LNCAP (cell line): ENCODE measurements around the gene SLC6A5.

Experiments used
- CTCF ChIP-seq: fragments of 450-650 bp; IDR thresholded peaks from 2 replicates; pipeline ENCODE4 v1.5.1; 2017; ENCODE audit warnings: mild to moderate bottlenecking

SLC6A5 gene

GRCh38 chr11:20599221-20600019 is at the start of gene SLC6A5:
SLC6A5 (plus strand) TSS chr11:20599608; CDS start chr11:20599673, 65 bp downstream.
- TF ChIP-seq CTCF = no peak

GRCh38 chr11:20551096-20551495 is 48.3 kb upstream of the SLC6A5 start:
- TF ChIP-seq CTCF = no peak

- TF ChIP-seq CTCF = no peak
Observed at GRCh38 chr11:20555783-20556182, 43.6 kb upstream of the SLC6A5 start.

GRCh38 chr11:20558741-20559140 is 40.7 kb upstream of the SLC6A5 start:
- TF ChIP-seq CTCF = no peak

GRCh38 chr11:20559523-20560300 is 39.7 kb upstream of the SLC6A5 start:
- no peak for TF ChIP-seq CTCF

GRCh38 chr11:20561915-20562314 is 37.5 kb upstream of the SLC6A5 start:
- TF ChIP-seq CTCF = no peak

GRCh38 chr11:20563866-20564265 is 35.5 kb upstream of the SLC6A5 start:
- TF ChIP-seq CTCF = no peak
